Measurements from ENCODE around the gene FGR. TPM values are rescaled to one million over a fixed set of nuclear protein-coding genes. Genes with fewer than 3 reads are reported as not detected.

Gene FGR
- total RNA-seq, 1 donor from 2014 or later, result not detected

DNA sequence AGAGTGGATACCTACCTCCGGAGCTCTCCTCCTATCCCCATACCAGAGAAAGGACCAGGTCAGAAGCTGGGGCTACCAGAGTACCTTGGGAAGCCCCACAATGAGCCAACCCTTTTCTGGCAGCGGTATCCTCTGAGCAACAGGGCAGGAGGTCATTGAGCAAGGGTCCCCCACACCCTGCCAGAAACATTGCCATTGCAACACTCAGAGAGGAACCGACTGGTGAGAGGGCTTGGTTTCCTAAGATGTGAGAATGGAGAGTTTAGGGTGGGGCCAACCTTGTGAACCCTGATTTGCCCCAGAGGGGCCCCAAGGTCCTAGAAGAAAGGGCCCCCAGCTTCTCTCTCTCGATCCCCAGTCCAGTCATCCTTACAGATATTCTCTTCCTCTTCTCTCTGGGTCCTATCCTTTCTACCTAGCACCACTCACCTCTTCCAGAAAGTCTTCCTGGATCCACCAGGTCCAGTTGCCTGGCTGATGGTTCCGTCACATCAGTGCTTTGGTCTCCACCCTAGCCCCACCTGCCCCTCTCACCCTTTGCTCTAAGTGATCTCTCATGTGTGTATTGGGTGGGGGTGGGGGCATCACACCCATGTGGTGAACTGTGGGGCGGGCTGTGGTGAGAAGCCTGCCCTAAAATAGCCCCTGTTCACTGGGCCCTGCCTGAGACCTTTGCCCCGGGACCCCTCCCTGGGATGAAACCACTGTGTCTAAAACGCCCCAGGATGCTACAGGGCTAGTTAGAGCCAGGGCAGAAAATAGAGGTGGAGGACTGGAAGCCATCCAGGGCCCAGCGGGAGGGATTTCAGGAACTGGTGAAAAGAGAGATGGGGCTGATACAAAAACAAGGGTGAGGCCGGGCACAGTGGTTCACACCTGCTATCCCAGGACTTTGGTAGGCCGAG, 8.7 kb downstream of the FGR start:
- no peak overlapping the region for H3K4me2 ChIP-seq (ENCODE audit: low read length)
- no peaks in the 10 kb centered on the region for H3K4me1 Mint-ChIP-seq (ENCODE audit: low read depth, unreplicated experiment)
- H3K27me3 ChIP-seq (ENCODE audit: insufficient read depth, low read length), result peaks cover 8% of the 10 kb centered on the region
- no peak overlapping the region for H3K4me3 ChIP-seq (ENCODE audit: insufficient read depth, low read depth, low read length)
- H3K9me3 ChIP-seq (ENCODE audit: insufficient read depth, low read depth, low read length), result no peaks in the 10 kb centered on the region
- H3K27ac Mint-ChIP-seq (ENCODE audit: unreplicated experiment), result no peak overlapping the region
- H3K9me3 Mint-ChIP-seq (ENCODE audit: unreplicated experiment), result no peaks in the 10 kb centered on the region
- no peak overlapping the region for H3K9ac ChIP-seq (ENCODE audit: low read length)
- no peak overlapping the region for H3K27ac ChIP-seq (ENCODE audit: low read depth, low read length)
- H3K4me3 Mint-ChIP-seq (ENCODE audit: unreplicated experiment), result no peak overlapping the region
- H3K79me2 ChIP-seq (ENCODE audit: insufficient read depth, low read length), result no peaks in the 10 kb centered on the region
- no peak overlapping the region for H2AFZ ChIP-seq (ENCODE audit: low read depth, low read length)
- DNase-seq (ENCODE audit: low read depth), result no peak
- FAIRE-seq, result no peak
- H3K27me3 Mint-ChIP-seq (ENCODE audit: low read depth, unreplicated experiment), result peaks cover 38% of the 10 kb centered on the region
- no peaks in the 10 kb centered on the region for H4K20me1 ChIP-seq (ENCODE audit: insufficient read depth, low read length)
- H3K36me3 Mint-ChIP-seq (ENCODE audit: low read depth, unreplicated experiment), result no peaks in the 10 kb centered on the region
- peaks cover 5% of the 10 kb centered on the region for H3K4me1 ChIP-seq (ENCODE audit: insufficient read depth, low read length)
- H3K36me3 ChIP-seq (ENCODE audit: insufficient read depth, low read length), result no peaks in the 10 kb centered on the region
- TF ChIP-seq, protein P1, sequence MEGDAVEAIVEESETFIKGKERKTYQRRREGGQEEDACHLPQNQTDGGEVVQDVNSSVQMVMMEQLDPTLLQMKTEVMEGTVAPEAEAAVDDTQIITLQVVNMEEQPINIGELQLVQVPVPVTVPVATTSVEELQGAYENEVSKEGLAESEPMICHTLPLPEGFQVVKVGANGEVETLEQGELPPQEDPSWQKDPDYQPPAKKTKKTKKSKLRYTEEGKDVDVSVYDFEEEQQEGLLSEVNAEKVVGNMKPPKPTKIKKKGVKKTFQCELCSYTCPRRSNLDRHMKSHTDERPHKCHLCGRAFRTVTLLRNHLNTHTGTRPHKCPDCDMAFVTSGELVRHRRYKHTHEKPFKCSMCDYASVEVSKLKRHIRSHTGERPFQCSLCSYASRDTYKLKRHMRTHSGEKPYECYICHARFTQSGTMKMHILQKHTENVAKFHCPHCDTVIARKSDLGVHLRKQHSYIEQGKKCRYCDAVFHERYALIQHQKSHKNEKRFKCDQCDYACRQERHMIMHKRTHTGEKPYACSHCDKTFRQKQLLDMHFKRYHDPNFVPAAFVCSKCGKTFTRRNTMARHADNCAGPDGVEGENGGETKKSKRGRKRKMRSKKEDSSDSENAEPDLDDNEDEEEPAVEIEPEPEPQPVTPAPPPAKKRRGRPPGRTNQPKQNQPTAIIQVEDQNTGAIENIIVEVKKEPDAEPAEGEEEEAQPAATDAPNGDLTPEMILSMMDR (IDR thresholded peaks at IDR 0.05; ENCODE audit: insufficient read depth, low read depth, low read length), result no peak
- no peak for TF ChIP-seq EZH2 (IDR thresholded peaks at IDR 0.05; ENCODE audit: insufficient read depth, low read length)

DNA sequence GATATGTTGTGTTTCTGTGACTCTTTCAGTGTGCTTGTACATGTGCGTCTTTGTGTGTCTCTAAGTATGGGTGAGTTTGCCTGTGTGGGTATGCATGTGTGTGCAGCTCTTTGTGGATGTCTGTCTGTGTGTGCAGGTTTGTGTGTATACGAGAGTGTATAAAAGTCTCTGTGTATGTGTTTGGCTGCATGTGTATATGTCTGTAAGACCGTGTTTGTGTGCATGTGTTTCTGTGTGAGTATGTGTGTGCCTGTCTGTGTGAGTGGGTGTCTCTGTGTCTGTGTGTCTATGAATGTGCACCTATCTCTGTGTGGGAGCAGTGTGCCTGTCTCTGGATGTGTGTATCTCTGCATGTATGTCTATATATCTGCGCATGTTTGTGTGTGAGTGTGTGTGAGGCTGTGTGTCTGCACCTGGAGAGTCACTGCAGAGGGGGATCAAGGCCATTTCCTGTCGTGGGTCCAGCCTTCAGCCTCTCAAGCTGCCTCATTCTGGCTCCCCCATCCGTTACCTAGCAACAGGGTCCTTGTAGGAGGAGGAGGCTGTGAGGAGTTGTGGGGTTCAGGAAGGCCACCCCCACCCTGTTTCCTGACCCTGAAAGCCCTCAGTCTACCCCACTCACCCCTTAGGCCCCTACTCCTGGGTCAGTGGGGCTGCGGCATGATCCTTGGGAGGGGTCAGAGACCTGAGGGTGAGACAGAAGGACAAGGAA, 10.4 kb downstream of the FGR start:
- no peak overlapping the region for H3K4me3 ChIP-seq (ENCODE audit: insufficient read depth, low read depth, low read length)
- FAIRE-seq, result no peak
- no peak overlapping the region for H3K27ac Mint-ChIP-seq (ENCODE audit: unreplicated experiment)
- no peak overlapping the region for H2AFZ ChIP-seq (ENCODE audit: low read depth, low read length)
- H3K9me3 Mint-ChIP-seq (ENCODE audit: unreplicated experiment), result no peaks in the 10 kb centered on the region
- no peaks in the 10 kb centered on the region for H3K36me3 ChIP-seq (ENCODE audit: insufficient read depth, low read length)
- no peak for DNase-seq (ENCODE audit: low read depth)
- H4K20me1 ChIP-seq (ENCODE audit: insufficient read depth, low read length), result no peaks in the 10 kb centered on the region
- no peak overlapping the region for H3K4me3 Mint-ChIP-seq (ENCODE audit: unreplicated experiment)
- H3K9me3 ChIP-seq (ENCODE audit: insufficient read depth, low read depth, low read length), result no peaks in the 10 kb centered on the region
- no peak overlapping the region for H3K27ac ChIP-seq (ENCODE audit: low read depth, low read length)
- peaks cover 27% of the 10 kb centered on the region for H3K27me3 Mint-ChIP-seq (ENCODE audit: low read depth, unreplicated experiment)
- H3K27me3 ChIP-seq (ENCODE audit: insufficient read depth, low read length), result peaks cover 6% of the 10 kb centered on the region
- H3K36me3 Mint-ChIP-seq (ENCODE audit: low read depth, unreplicated experiment), result no peaks in the 10 kb centered on the region
- no peaks in the 10 kb centered on the region for H3K4me1 Mint-ChIP-seq (ENCODE audit: low read depth, unreplicated experiment)
- no peaks in the 10 kb centered on the region for H3K79me2 ChIP-seq (ENCODE audit: insufficient read depth, low read length)
- no peak overlapping the region for H3K9ac ChIP-seq (ENCODE audit: low read length)
- peaks cover 6% of the 10 kb centered on the region for H3K4me1 ChIP-seq (ENCODE audit: insufficient read depth, low read length)
- no peak for TF ChIP-seq EZH2 (IDR thresholded peaks at IDR 0.05; ENCODE audit: insufficient read depth, low read length)
- TF ChIP-seq, protein P1 (IDR thresholded peaks at IDR 0.05; ENCODE audit: insufficient read depth, low read depth, low read length), result no peak
- H3K4me2 ChIP-seq (ENCODE audit: low read length), result no peak overlapping the region

All from astrocyte (in vitro differentiated cells and primary cell).